CD14-positive monocyte (primary cell): ENCODE data around the gene G6PC1. TPM values are rescaled to one million over a fixed set of nuclear protein-coding genes. Genes with fewer than 3 reads are reported as not detected.

ENCODE experiments used
- DNase-seq, 3 donors: peaks; one replicate each; pipeline ENCODE4 v3.0.0-alpha.2; 2011 to 2022
- H2AFZ ChIP-seq: 2 replicates; pipeline ENCODE4 v1.6.0; 2012; ENCODE audit warnings: mild to moderate bottlenecking, low read depth, low read length, inconsistent platforms; ENCODE audit not compliant: insufficient read depth, poor library complexity, severe bottlenecking
- H3K27ac ChIP-seq, 2 donors: 1 replicate in 1 of 2; 2 replicates in 1 of 2; pipeline ENCODE4 v1.5.1; 2012 to 2013; ENCODE audit warnings: low read length in 2 of 2, control low read depth in 1 of 2, inconsistent platforms in 1 of 2, low read depth in 1 of 2, mild to moderate bottlenecking in 1 of 2
- H3K27me3 ChIP-seq, 2 donors: one replicate each; pipeline versions ENCODE4 v1.6.0 to v1.6.1; 2011 to 2013; ENCODE audit warnings: low read length in 2 of 2; ENCODE audit not compliant: control insufficient read depth in 2 of 2, insufficient read depth in 2 of 2
- H3K36me3 ChIP-seq, 2 donors: replicated peaks in 1 of 2; 1 replicate in 1 of 2; 2 replicates in 1 of 2; pipeline versions ENCODE4 v1.5.1 to v1.6.1; 2012 to 2013; ENCODE audit warnings: low read length in 2 of 2, control low read depth in 1 of 2, inconsistent platforms in 1 of 2, mild to moderate bottlenecking in 1 of 2; ENCODE audit not compliant: insufficient read depth in 2 of 2, control insufficient read depth in 1 of 2
- H3K4me1 ChIP-seq, 2 donors: 1 replicate in 1 of 2; 2 replicates in 1 of 2; pipeline versions ENCODE4 v1.5.1 to v1.6.1; 2012 to 2013; ENCODE audit warnings: low read length in 2 of 2, control low read depth in 1 of 2, inconsistent platforms in 1 of 2, mild to moderate bottlenecking in 1 of 2, moderate library complexity in 1 of 2; ENCODE audit not compliant: insufficient read depth in 2 of 2, control insufficient read depth in 1 of 2
- H3K4me2 ChIP-seq: replicated peaks from 2 replicates; pipeline ENCODE3; 2012; ENCODE audit warnings: low read length, moderate library complexity, mild to moderate bottlenecking; ENCODE audit not compliant: poor library complexity, severe bottlenecking; ENCODE audit errors: extremely low read depth
- H3K4me3 ChIP-seq, 3 experiments: fragments of 200-600 bp in 1 of 3; sonication (generic) in 1 of 3; replicated peaks in 1 of 3; 1 replicate in 2 of 3; 2 replicates in 1 of 3; pipeline ENCODE4 v1.5.1; 2011 to 2013; ENCODE audit warnings: low read length in 3 of 3, mild to moderate bottlenecking in 3 of 3, control low read depth in 2 of 3, low read depth in 2 of 3, inconsistent platforms in 1 of 3, moderate library complexity in 1 of 3
- H3K79me2 ChIP-seq: 2 replicates; pipeline ENCODE4 v1.6.0; 2012; ENCODE audit warnings: mild to moderate bottlenecking, control low read depth, inconsistent platforms, low read length, moderate library complexity; ENCODE audit not compliant: insufficient read depth
- H3K9ac ChIP-seq: 2 replicates; pipeline ENCODE4 v1.6.0; 2017; ENCODE audit warnings: low read length, mild to moderate bottlenecking; ENCODE audit not compliant: insufficient read depth, poor library complexity, severe bottlenecking
- H3K9me3 ChIP-seq, 2 donors: replicated peaks in 1 of 2; 1 replicate in 1 of 2; 2 replicates in 1 of 2; pipeline versions ENCODE4 v1.5.1 to v1.6.1; 2012 to 2013; ENCODE audit warnings: low read length in 2 of 2, control low read depth in 1 of 2; ENCODE audit not compliant: control insufficient read depth in 1 of 2, insufficient read depth in 1 of 2
- H4K20me1 ChIP-seq: 2 replicates; pipeline ENCODE4 v1.6.0; 2012; ENCODE audit warnings: mild to moderate bottlenecking, low read length, control low read depth, moderate library complexity; ENCODE audit not compliant: insufficient read depth
- H3K27ac Mint-ChIP-seq, 7 donors: one replicate each; pipeline ENCODE4 v1.8.0; 2020; ENCODE audit warnings: mild to moderate bottlenecking in 7 of 7, mixed read lengths in 7 of 7, moderate library complexity in 6 of 7, inconsistent platforms in 2 of 7
- H3K27me3 Mint-ChIP-seq, 3 donors: one replicate each; pipeline ENCODE4 v1.8.0; 2021 to 2022; ENCODE audit warnings: low read depth in 3 of 3, mild to moderate bottlenecking in 3 of 3, mixed read lengths in 3 of 3, moderate library complexity in 3 of 3, inconsistent platforms in 1 of 3
- H3K36me3 Mint-ChIP-seq, 2 donors: one replicate each; pipeline ENCODE4 v1.8.0; 2020; ENCODE audit warnings: mixed read lengths in 2 of 2, inconsistent platforms in 1 of 2, mild to moderate bottlenecking in 1 of 2
- H3K4me1 Mint-ChIP-seq: one replicate; pipeline ENCODE4 v1.8.0; 2020; ENCODE audit warnings: mild to moderate bottlenecking, mixed read lengths
- H3K4me3 Mint-ChIP-seq, 2 donors: one replicate each; pipeline ENCODE4 v1.8.0; 2020; ENCODE audit warnings: mild to moderate bottlenecking in 2 of 2, mixed read lengths in 2 of 2, moderate library complexity in 1 of 2
- H3K9me3 Mint-ChIP-seq, 7 donors: one replicate each; pipeline ENCODE4 v1.8.0; 2020 to 2022; ENCODE audit warnings: mixed read lengths in 7 of 7, mild to moderate bottlenecking in 6 of 7, moderate library complexity in 6 of 7, inconsistent platforms in 2 of 7
- CTCF ChIP-seq: fragments of 200-600 bp; IDR thresholded peaks from one replicate; pipeline ENCODE4 v1.8.0; 2022; ENCODE audit warnings: antibody characterized with exemption, mild to moderate bottlenecking
- WGBS: methylation state at CpG from one replicate; pipeline ENCODE4 v1.1.5; 2013; ENCODE audit warnings: missing lambda C conversion rate; ENCODE audit not compliant: insufficient coverage; 5-methylcytosine and 5-hydroxymethylcytosine counted together
- intact Hi-C, 2 donors: fragments of 100-400 bp; cut with micrococcal nuclease; formaldehyde crosslinking; loops; one replicate each; pipeline versions ENCODE4 v1.15.0 to v1.15.1; 2023
- polyA plus RNA-seq, 3 donors: library from polyadenylated mRNA; depleted of rRNA in 1 of 3; unstranded in 2 of 3; stranded (reverse) in 1 of 3; fragments of 300-500 nt in 2 of 3; fragments of >200 nt in 1 of 3; fragmentation: Illumina TruSeq in 2 of 3; gene quantifications; 1 replicate in 2 of 3; 2 replicates in 1 of 3; pipeline ENCODE4 v1.2.3, GENCODE V29; 2012 to 2021

G6PC1 gene
- polyA plus RNA-seq, 3 donors: not detected

GRCh38 chr17:42857389-42857788 lies 43.2 kb upstream of the G6PC1 start:
- no peak overlapping the region for H3K4me3 ChIP-seq
- TF ChIP-seq CTCF: no peak
- no peak overlapping the region for H3K27ac Mint-ChIP-seq
- no peaks in the 10 kb centered on the region for H3K36me3 ChIP-seq
- H3K4me1 ChIP-seq: peaks cover 0 to 8% of the 10 kb centered on the region in 2 donors
- no peak for DNase-seq
- no peaks in the 10 kb centered on the region for H3K27me3 ChIP-seq
- no peak overlapping the region for H3K4me3 Mint-ChIP-seq
- no peak overlapping the region for H3K4me2 ChIP-seq
- no peaks in the 10 kb centered on the region for H3K36me3 Mint-ChIP-seq
- intact Hi-C loops: no loop called here
- peaks cover 0 to 1% (median 0%) of the 10 kb centered on the region in 7 donors for H3K9me3 Mint-ChIP-seq
- no peak overlapping the region for H2AFZ ChIP-seq
- no peaks in the 10 kb centered on the region for H4K20me1 ChIP-seq
- H3K9ac ChIP-seq: no peak overlapping the region
- peaks cover 6% of the 10 kb centered on the region for H3K4me1 Mint-ChIP-seq
- no peaks in the 10 kb centered on the region for H3K79me2 ChIP-seq
- peaks cover 2 to 5% (median 5%) of the 10 kb centered on the region in 3 donors for H3K27me3 Mint-ChIP-seq
- H3K9me3 ChIP-seq: no peaks in the 10 kb centered on the region
- no CpG with 5 or more reads among the region's 1 CpG for WGBS
- H3K27ac ChIP-seq: no peak overlapping the region

DNA sequence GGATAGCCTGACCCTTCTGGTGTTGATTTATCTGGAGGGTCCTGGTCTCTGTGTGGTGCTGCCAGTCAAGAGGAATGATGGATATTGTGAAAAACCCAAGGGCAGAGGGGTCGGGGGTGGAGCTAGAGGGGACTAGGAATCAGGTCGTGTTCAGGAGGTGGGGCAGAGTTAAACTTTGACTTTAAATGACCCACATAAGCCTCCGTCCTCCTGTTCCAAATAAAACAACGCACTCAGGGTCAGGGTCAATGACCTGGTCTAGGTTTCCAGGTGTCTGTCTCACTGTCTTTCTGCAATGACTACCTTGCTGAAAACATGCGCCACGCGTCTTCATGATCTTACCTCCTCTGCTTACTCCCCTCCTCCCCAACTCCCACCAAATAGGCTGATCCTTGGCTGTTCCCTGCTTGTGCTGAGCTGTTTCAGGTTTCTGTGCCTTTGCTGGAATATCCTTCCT lies 34.9 kb upstream of the G6PC1 start:
- Mint-ChIP-seq H3K27me3 (peaks cover 2 to 12% (median 3%) of the 10 kb centered on the region in 3 donors), H3K9me3 (peaks cover 4 to 10% (median 7%) of the 10 kb centered on the region in 7 donors), H3K4me3 (no peak overlapping the region), H3K36me3 (peaks cover 0 to 3% of the 10 kb centered on the region in 2 donors), H3K27ac (no peak overlapping the region), H3K4me1 (no peaks in the 10 kb centered on the region)
- H3K79me2 ChIP-seq: no peaks in the 10 kb centered on the region
- no peak for DNase-seq
- no peaks in the 10 kb centered on the region for H3K4me1 ChIP-seq
- H3K4me3 ChIP-seq: no peak overlapping the region
- intact Hi-C loops: no loop called here
- H3K27me3 ChIP-seq: no peaks in the 10 kb centered on the region
- H3K4me2 ChIP-seq: no peak overlapping the region
- H3K9me3 ChIP-seq: peaks cover 0 to under 1% of the 10 kb centered on the region in 2 donors
- WGBS: 93% methylated on average over 6 of the region's 7 CpGs
- H2AFZ ChIP-seq: no peak overlapping the region
- no peak overlapping the region for H3K9ac ChIP-seq
- no peaks in the 10 kb centered on the region for H4K20me1 ChIP-seq
- no peak for TF ChIP-seq CTCF
- H3K36me3 ChIP-seq: no peaks in the 10 kb centered on the region
- no peak overlapping the region for H3K27ac ChIP-seq
